K562 (cell line): ENCODE results near the gene SNX27. TPM values are rescaled to one million over a fixed set of nuclear protein-coding genes. Genes with fewer than 3 reads are reported as not detected.

Experiments
- DPF2 ChIP-seq: fragments of 450-650 bp; IDR thresholded peaks from 2 replicates; pipeline ENCODE4 v1.6.1; 2016
- EHMT2 ChIP-seq: fragments of 450-650 bp; IDR thresholded peaks from 2 replicates; pipeline ENCODE4 v1.6.1; 2018; ENCODE audit warnings: antibody characterized with exemption
- FOSL1 ChIP-seq: fragments of 200-800 bp; sonication (Bioruptor generic); conservative IDR thresholded peaks from 2 replicates; pipeline ENCODE4 v1.6.1; 2016; ENCODE audit warnings: missing genetic modification characterization, missing compliant biosample characterization
- FOXA1 ChIP-seq: fragments of 450-650 bp; IDR thresholded peaks from 2 replicates; pipeline ENCODE4 v1.6.1; 2016; ENCODE audit warnings: mild to moderate bottlenecking, borderline replicate concordance
- FOXK2 ChIP-seq, 2 experiments: fragments of 450-650 bp; IDR thresholded peaks in 1 of 2; conservative IDR thresholded peaks in 1 of 2; 2 replicates each; pipeline ENCODE4 v1.6.1; 2016; ENCODE audit warnings: low read depth in 2 of 2, mild to moderate bottlenecking in 1 of 2
- HMG20B ChIP-seq: fragments of 250-450 bp; sonication (Bioruptor Pico); IDR thresholded peaks from 2 replicates; pipeline ENCODE4 v1.5.0; 2021; ENCODE audit warnings: mild to moderate bottlenecking
- KLF10 ChIP-seq: fragments of 250-450 bp; sonication (Bioruptor Pico); IDR thresholded peaks from 2 replicates; pipeline ENCODE4 v1.6.1; 2021; ENCODE audit warnings: matching md5 sums
- NFIC ChIP-seq: fragments of 450-650 bp; IDR thresholded peaks from 2 replicates; pipeline ENCODE4 v1.6.1; 2017; ENCODE audit warnings: mild to moderate bottlenecking, inconsistent platforms
- NRF1 ChIP-seq, 2 experiments: fragments of 450-650 bp; IDR thresholded peaks in 1 of 2; conservative IDR thresholded peaks in 1 of 2; 2 replicates each; pipeline ENCODE4 v1.6.1; 2014; ENCODE audit warnings: mild to moderate bottlenecking in 2 of 2
- POLR2A ChIP-seq: fragments of 450-650 bp; conservative IDR thresholded peaks from 2 replicates; pipeline ENCODE4 v1.6.1; 2016
- POLR2G ChIP-seq: fragments of 200-400 bp; formaldehyde crosslinking; IDR thresholded peaks from 2 replicates; pipeline ENCODE4 v1.6.1; 2017; ENCODE audit warnings: low read depth, mild to moderate bottlenecking, antibody characterized with exemption, low read length, moderate library complexity
- PRDM10 ChIP-seq: fragments of 450-650 bp; IDR thresholded peaks from 2 replicates; pipeline ENCODE4 v1.6.1; 2018; ENCODE audit not compliant: partially characterized antibody
- PRPF4 ChIP-seq: fragments of 200-400 bp; formaldehyde crosslinking; IDR thresholded peaks from one replicate; pipeline ENCODE4 v1.6.1; 2017; ENCODE audit warnings: low read length, low read depth, mild to moderate bottlenecking; ENCODE audit not compliant: insufficient read depth, poor library complexity, severe bottlenecking
- SMAD4 ChIP-seq: fragments of 250-450 bp; sonication (Bioruptor Pico); conservative IDR thresholded peaks from 2 replicates; pipeline ENCODE4 v1.8.0; 2021; ENCODE audit warnings: inconsistent platforms, mild to moderate bottlenecking, moderate library complexity
- SP2 ChIP-seq: IDR thresholded peaks from 2 replicates; pipeline ENCODE4 v1.6.1; 2011; ENCODE audit warnings: mild to moderate bottlenecking, low read depth, low read length, moderate library complexity; ENCODE audit not compliant: poor library complexity, severe bottlenecking; ENCODE audit errors: extremely low read depth
- STAT5A ChIP-seq: IDR thresholded peaks from 2 replicates; pipeline ENCODE4 v1.6.1; 2012; ENCODE audit warnings: low read length, inconsistent platforms, borderline replicate concordance
- SUPT5H ChIP-seq: fragments of 450-650 bp; IDR thresholded peaks from 2 replicates; pipeline ENCODE4 v1.6.1; 2016
- TAF1 ChIP-seq: IDR thresholded peaks from 2 replicates; pipeline ENCODE4 v1.6.1; 2011; ENCODE audit warnings: mild to moderate bottlenecking, low read length, moderate library complexity; ENCODE audit not compliant: insufficient read depth, control insufficient read depth, severe bottlenecking; ENCODE audit errors: extremely low read depth
- TAF9B ChIP-seq: fragments of 450-650 bp; IDR thresholded peaks from 2 replicates; pipeline ENCODE4 v1.6.1; 2018; ENCODE audit warnings: mild to moderate bottlenecking; ENCODE audit not compliant: partially characterized antibody
- ZBTB26 ChIP-seq: fragments of 450-650 bp; formaldehyde crosslinking; IDR thresholded peaks from 2 replicates; pipeline ENCODE4 v1.4.0; 2022; ENCODE audit warnings: missing genetic modification characterization
- ZKSCAN1 ChIP-seq: fragments of 150-350 bp; IDR thresholded peaks from 2 replicates; pipeline ENCODE4 v1.6.1; 2016; ENCODE audit warnings: low read depth, low read length
- ZNF311 ChIP-seq: fragments of 250-450 bp; sonication (Bioruptor Pico); IDR thresholded peaks from 2 replicates; pipeline ENCODE4 v1.4.0; 2020; ENCODE audit warnings: mild to moderate bottlenecking, moderate library complexity
- ZNF561 ChIP-seq: fragments of 450-650 bp; formaldehyde crosslinking; conservative IDR thresholded peaks from 2 replicates; pipeline ENCODE4 v1.4.0; 2020; ENCODE audit warnings: mild to moderate bottlenecking, moderate library complexity
- ZNF584 ChIP-seq: fragments of 200-800 bp; sonication (Bioruptor generic); IDR thresholded peaks from 2 replicates; pipeline ENCODE4 v1.6.1; 2016; ENCODE audit warnings: low read depth, mild to moderate bottlenecking, missing genetic modification characterization, missing compliant biosample characterization
- ZNF644 ChIP-seq: fragments of 200-800 bp; sonication (Bioruptor generic); IDR thresholded peaks from 2 replicates; pipeline ENCODE4 v1.6.1; 2016; ENCODE audit warnings: low read depth, missing genetic modification characterization, missing compliant biosample characterization
- polyA plus RNA-seq, 8 experiments: library from polyadenylated mRNA; depleted of rRNA in 4 of 8; stranded (reverse) in 5 of 8; unstranded in 3 of 8; fragments of >200 nt; fragmentation: Nextera tagmentation in 2 of 8; fragmentation: Illumina TruSeq in 1 of 8; extraction: Ambion mirVana in 2 of 8; extraction: Trizol in 1 of 8; gene quantifications; 2 replicates each; pipeline versions ENCODE4 v1.2.1 to v1.2.3, GENCODE V29; 2011 to 2014; ENCODE audit warnings: inconsistent platforms in 1 of 8, missing spikeins in 1 of 8
- total RNA-seq, 7 experiments: library from RNA; depleted of rRNA in 6 of 7; stranded (reverse); fragments of >200 nt in 6 of 7; fragmentation: Illumina TruSeq in 2 of 7; extraction: Trizol in 2 of 7; gene quantifications; 2 replicates each; pipeline versions ENCODE4 v1.2.1 to v1.2.3, GENCODE V29; 2011 to 2021; ENCODE audit warnings: low replicate concordance in 1 of 7

Gene SNX27
- total and polyA plus RNA-seq, 9 of the 15 experiments (the other 6 are each of a cell fraction or from before 2014, with no cell fraction given) = 4.5 to 18.7 (median 10.1) TPM

DNA sequence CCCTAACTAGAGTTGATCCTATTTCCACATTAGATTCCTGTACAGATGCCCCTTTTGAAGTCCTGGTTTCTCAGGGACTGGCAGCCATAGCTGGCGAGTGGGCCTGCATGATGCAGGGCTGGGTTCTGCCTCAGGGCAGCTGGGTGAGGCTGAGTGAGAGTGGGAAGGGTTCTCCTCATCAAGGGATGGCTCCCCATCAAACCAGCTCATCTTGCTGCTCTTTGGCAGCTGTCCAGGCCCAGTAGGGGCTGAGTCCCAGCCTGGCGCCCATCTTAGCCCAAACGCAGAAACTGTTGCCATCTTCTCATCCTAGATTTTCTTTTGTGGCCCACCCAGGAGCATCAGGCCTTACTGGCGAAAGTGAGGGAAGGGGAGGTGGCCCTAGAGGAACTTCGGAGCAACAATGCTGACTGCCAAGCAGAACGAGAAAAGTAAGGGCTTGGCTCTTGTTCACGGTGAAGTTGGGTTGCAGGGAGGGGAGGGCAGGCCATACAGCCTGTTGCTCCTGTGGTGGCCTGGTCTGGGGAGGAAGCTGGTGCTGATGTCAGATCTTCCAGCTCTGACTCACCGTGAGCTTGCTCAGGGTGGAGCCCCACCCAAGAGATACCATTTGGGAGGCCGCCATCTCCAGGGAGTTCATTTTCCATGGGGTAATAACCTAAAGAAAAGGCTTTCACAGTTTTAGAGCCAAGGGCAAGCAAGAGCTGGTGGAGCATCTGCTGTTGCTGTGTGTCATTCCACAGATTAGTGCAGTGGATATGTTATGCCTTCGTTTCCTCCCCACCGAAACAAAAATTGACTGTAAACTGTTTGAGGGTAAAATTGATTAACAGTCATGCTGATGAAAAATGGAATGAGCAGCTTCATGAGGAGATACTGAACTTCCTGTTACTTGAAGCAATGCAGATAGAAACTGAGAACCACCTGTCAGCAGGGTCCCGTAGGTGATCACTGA is 37.0 kb upstream of the SNX27 start (continued):
- TF ChIP-seq ZBTB26 (CRISPR knock-in tag) (no peak), ZNF311 (CRISPR knock-in tag) (no peak), SP2 (no peak), SUPT5H (peak; percentile 37; the same call in 1 of the 2 replicates), KLF10 (CRISPR knock-in tag) (no peak), PRPF4 (no peak), POLR2A (peak; percentile 35; the same call in 1 of the 2 replicates), ZNF644 (tag) (peak; percentile 18; the same call in 1 of the 2 replicates), TAF1 (peak; percentile 14), ZKSCAN1 (peak; percentile 53; the same call in 1 of the 2 replicates), PRDM10 (peak; percentile 55), NFIC (peak; percentile 60), EHMT2 (peak; percentile 83), ZNF584 (CRISPR knock-in tag) (peak; percentile 85), ZNF561 (CRISPR knock-in tag) (no peak), DPF2 (peak; percentile 85), FOSL1 (peak; percentile 96), NRF1 (conservative IDR thresholded peaks at IDR 0.05 in 1 of 2, IDR thresholded peaks at IDR 0.05 in 1 of 2) (peak; percentile 80 to 81), FOXK2 (conservative IDR thresholded peaks at IDR 0.05 in 1 of 2, IDR thresholded peaks at IDR 0.05 in 1 of 2; ENCODE audit: low read depth in 2 of 2) (peak; percentile 52 to 60; a peak in 3 of 4 replicates), TAF9B (no peak), FOXA1 (no peak), POLR2G (peak; percentile 26; the same call in 1 of the 2 replicates), HMG20B (no peak), SMAD4 (CRISPR knock-in tag) (peak; percentile 51; the same call in 1 of the 2 replicates), STAT5A (no peak)
